ENCODE results near the gene COX18.

- TF ChIP-seq CTCF (IDR thresholded peaks at IDR 0.05) (no peak), POLR2A (IDR thresholded peaks at IDR 0.05) (no peak)
Observed at GRCh38 chr4:73070074-73070390, 516 bp upstream of the COX18 start.
